ENCODE results near the gene LIMS2.

GRCh38 chr2:127626175-127626574, 49.2 kb downstream of the LIMS2 start:
- no peak for TF ChIP-seq POLR2A (IDR thresholded peaks at IDR 0.05)
- TF ChIP-seq POLR2AphosphoS5 (IDR thresholded peaks at IDR 0.05; ENCODE audit: insufficient read depth in 1 of 2, low read depth in 1 of 2): no peak
